Measurements from ENCODE around the gene JAG1. TPM values are rescaled to one million over a fixed set of nuclear protein-coding genes. Genes with fewer than 3 reads are reported as not detected.

The JAG1 gene
- total RNA-seq, 3 donors from 2014 or later (not counting 1 experiment from before 2014, with no cell fraction given) = 8.1 to 12.3 (median 8.7) TPM

DNA sequence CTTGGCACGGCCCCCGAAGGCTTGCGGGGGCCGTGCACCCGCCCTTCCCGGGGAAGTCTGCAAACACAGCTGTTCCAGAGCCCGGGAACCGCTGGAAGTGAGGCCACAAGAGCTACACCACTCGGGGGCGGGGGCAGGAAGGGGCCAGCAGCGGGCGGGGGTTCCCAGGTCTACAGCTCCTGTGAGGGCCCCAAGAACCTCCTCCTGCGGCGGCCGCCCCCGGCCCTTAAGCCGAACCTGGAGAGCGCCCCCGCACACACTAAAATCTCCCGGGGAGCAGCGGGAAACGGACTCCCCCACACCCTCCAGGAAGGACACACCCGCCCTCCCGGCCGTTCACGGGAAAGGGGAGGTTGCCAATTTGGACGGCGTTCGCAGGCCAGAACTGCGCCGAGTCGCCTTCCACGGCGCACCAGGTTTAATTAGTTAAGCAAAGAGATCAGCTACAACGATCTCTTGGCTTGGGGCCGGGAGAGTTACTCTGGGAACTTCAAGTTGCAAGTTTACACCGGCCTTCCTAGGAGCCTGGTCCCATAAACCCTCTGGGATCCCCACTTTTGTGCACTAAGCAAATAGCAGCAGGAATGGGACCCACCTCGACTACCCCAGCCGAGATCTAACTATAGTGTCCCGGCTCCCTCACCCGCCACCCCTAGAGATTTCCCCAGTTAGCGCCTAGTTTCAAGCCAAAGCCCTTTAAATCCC lies 1.7 kb downstream of the JAG1 start:
- no peak for ATAC-seq

DNA sequence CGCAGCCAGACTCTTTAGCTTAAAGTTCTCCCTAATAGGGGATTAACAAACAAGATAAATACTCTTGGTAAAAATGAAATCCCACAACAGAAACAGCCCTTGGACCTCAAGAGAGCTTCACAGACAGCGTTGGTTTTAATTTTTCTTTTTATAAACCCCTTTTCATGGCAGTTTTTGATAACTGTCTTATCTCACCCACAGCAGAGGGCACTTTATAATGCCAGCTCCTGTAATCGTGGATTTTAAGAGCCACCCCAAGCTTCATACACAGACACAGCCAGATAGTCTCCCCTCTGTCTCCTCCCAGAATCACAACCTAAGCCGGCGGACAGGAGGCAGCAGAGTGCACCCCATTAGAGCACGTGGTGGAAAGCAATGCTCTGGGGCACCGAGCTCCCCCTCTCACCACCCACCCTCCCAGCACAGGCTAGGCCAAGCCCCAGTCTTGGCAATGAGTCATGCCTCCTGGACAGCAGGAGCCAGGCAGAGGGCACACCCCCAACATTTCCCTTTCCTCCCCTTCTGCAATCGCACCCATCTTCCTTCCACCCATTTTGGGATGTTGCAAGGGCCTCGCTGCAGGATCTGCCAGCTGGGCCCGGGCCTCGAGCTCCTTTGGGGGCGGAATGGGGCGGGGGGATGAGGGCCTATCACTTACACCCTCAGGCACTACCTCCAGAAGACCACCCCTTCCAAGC lies 2.4 kb downstream of the JAG1 start:
- TF ChIP-seq, protein P1, sequence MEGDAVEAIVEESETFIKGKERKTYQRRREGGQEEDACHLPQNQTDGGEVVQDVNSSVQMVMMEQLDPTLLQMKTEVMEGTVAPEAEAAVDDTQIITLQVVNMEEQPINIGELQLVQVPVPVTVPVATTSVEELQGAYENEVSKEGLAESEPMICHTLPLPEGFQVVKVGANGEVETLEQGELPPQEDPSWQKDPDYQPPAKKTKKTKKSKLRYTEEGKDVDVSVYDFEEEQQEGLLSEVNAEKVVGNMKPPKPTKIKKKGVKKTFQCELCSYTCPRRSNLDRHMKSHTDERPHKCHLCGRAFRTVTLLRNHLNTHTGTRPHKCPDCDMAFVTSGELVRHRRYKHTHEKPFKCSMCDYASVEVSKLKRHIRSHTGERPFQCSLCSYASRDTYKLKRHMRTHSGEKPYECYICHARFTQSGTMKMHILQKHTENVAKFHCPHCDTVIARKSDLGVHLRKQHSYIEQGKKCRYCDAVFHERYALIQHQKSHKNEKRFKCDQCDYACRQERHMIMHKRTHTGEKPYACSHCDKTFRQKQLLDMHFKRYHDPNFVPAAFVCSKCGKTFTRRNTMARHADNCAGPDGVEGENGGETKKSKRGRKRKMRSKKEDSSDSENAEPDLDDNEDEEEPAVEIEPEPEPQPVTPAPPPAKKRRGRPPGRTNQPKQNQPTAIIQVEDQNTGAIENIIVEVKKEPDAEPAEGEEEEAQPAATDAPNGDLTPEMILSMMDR (IDR thresholded peaks at IDR 0.05) = peak; percentile 45
- no peaks in the 10 kb centered on the region for H3K36me3 ChIP-seq (ENCODE audit: control insufficient read depth, insufficient read depth, low read length)
- H3K36me3 Mint-ChIP-seq = no peaks in the 10 kb centered on the region
- intact Hi-C loops (cut with micrococcal nuclease) = loop anchor here (5.0 to 10.0 kb wide), 3 partner anchors 114 to 237 kb away; partner anchors contain the start of genes MKKS and SLX4IP
- WGBS (ENCODE audit: insufficient coverage) = 16% methylated on average over 13 of the region's 13 CpGs
- peak; percentile 46 to 61 (median 50) for ATAC-seq
- H3K4me3 Mint-ChIP-seq = peak overlapping the region; percentile 74
- H3K4me1 ChIP-seq (ENCODE audit: control insufficient read depth, insufficient read depth, low read length) = peaks cover 33% of the 10 kb centered on the region
- peak overlapping the region in 1 of 2 donors; percentile 76 for H3K27ac Mint-ChIP-seq
- no peak overlapping the region for H3K4me3 ChIP-seq (ENCODE audit: low read length)
- DNase-seq = peak; percentile 31 to 47
- H3K4me1 Mint-ChIP-seq = peaks cover 23 to 40% of the 10 kb centered on the region in 2 donors
- no peaks in the 10 kb centered on the region for H3K9me3 ChIP-seq (ENCODE audit: control insufficient read depth, insufficient read depth, low read length)
- peaks cover 8% of the 10 kb centered on the region for H3K27me3 ChIP-seq (ENCODE audit: control insufficient read depth, insufficient read depth, low read length)
- H3K27me3 Mint-ChIP-seq (ENCODE audit: low read depth in 2 of 2) = peaks cover 0 to 14% of the 10 kb centered on the region in 2 donors
- no peak overlapping the region for H3K27ac ChIP-seq (ENCODE audit: low read length)
- no peaks in the 10 kb centered on the region for H3K9me3 Mint-ChIP-seq

More for the DNA sequence above, 1.7 kb downstream of the JAG1 start:
- Histone ChIP-seq H3K9me3 (ENCODE audit: control insufficient read depth, insufficient read depth, low read length) (no peaks in the 10 kb centered on the region), H3K27ac (ENCODE audit: low read length) (no peak overlapping the region), H3K27me3 (ENCODE audit: control insufficient read depth, insufficient read depth, low read length) (peaks cover 8% of the 10 kb centered on the region), H3K4me3 (ENCODE audit: low read length) (peak overlapping the region; percentile 44), H3K4me1 (ENCODE audit: control insufficient read depth, insufficient read depth, low read length) (peaks cover 33% of the 10 kb centered on the region), H3K36me3 (ENCODE audit: control insufficient read depth, insufficient read depth, low read length) (no peaks in the 10 kb centered on the region)
- intact Hi-C loops (cut with micrococcal nuclease) = loop anchor here (5.0 to 10.0 kb wide), 3 partner anchors 115 to 237 kb away; partner anchors contain the start of genes MKKS and SLX4IP
- H3K36me3 Mint-ChIP-seq = no peaks in the 10 kb centered on the region
- H3K27me3 Mint-ChIP-seq (ENCODE audit: low read depth in 2 of 2) = peaks cover 6 to 14% of the 10 kb centered on the region in 2 donors
- H3K4me3 Mint-ChIP-seq = peak overlapping the region; percentile 85
- DNase-seq = no peak
- peaks cover 23 to 40% of the 10 kb centered on the region in 2 donors for H3K4me1 Mint-ChIP-seq
- H3K9me3 Mint-ChIP-seq = no peaks in the 10 kb centered on the region
- WGBS (ENCODE audit: insufficient coverage) = 2% methylated on average over 42 of the region's 42 CpGs
- peak overlapping the region; percentile 73 to 76 for H3K27ac Mint-ChIP-seq
- TF ChIP-seq, protein P1 (IDR thresholded peaks at IDR 0.05) = no peak

DNA sequence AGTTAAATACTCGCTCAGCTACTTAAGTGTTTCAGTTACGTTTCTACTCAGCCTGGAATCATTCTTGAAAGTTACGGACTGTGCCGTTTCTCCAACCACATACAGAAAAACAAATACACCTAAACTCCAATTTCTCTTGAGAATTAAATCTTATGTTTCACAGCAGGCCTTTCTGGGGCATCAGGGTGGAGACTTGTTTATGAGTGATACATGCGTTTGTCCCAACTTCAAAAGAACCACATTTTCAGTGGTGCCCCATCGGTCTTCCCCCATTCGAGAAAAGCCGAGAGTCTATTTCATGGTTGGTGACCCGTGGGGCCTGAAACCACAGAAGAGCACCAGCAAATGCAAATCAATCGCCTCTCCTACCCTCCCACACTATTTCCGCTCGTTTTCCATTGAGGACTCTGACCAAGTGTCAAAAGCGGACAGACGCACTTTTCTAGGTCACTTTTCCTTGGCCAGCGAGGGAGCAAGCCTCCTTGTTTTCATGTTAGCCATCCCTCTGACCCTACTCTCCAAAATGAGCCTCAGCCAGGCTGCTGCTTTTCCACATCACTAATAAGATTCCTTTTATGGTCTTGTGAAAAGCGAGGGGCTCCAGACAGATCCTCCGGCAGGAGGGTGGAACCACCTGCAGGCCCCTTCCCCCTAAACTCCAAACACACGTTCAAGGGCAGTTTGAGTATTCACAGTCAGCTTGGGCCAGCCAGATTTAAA lies 3.1 kb downstream of the JAG1 start:
- Histone ChIP-seq H3K9me3 (ENCODE audit: control insufficient read depth, insufficient read depth, low read length) (no peaks in the 10 kb centered on the region), H3K27me3 (ENCODE audit: control insufficient read depth, insufficient read depth, low read length) (peaks cover 7% of the 10 kb centered on the region), H3K4me3 (ENCODE audit: low read length) (no peak overlapping the region), H3K4me1 (ENCODE audit: control insufficient read depth, insufficient read depth, low read length) (peaks cover 33% of the 10 kb centered on the region), H3K36me3 (ENCODE audit: control insufficient read depth, insufficient read depth, low read length) (no peaks in the 10 kb centered on the region), H3K27ac (ENCODE audit: low read length) (no peak overlapping the region)
- TF ChIP-seq, protein P1 (IDR thresholded peaks at IDR 0.05) = no peak
- no peak for ATAC-seq
- H3K4me1 Mint-ChIP-seq = peaks cover 23 to 40% of the 10 kb centered on the region in 2 donors
- intact Hi-C loops (cut with micrococcal nuclease) = loop anchor here (5.0 to 10.0 kb wide), 3 partner anchors 113 to 236 kb away; partner anchors contain the start of genes MKKS and SLX4IP
- DNase-seq = no peak
- no peaks in the 10 kb centered on the region for H3K36me3 Mint-ChIP-seq
- WGBS (ENCODE audit: insufficient coverage) = 53% methylated on average over 18 of the region's 18 CpGs
- peak overlapping the region; percentile 74 for H3K4me3 Mint-ChIP-seq
- no peaks in the 10 kb centered on the region for H3K9me3 Mint-ChIP-seq
- peak overlapping the region in 1 of 2 donors; percentile 76 for H3K27ac Mint-ChIP-seq
- H3K27me3 Mint-ChIP-seq (ENCODE audit: low read depth in 2 of 2) = peaks cover 0 to 14% of the 10 kb centered on the region in 2 donors
